Thyroid gland (tissue), 4 donors: ENCODE data around the gene RAB29.

Experiments used
- CTCF ChIP-seq, 6 experiments: fragments of 200-600 bp in 3 of 6; fragments of 450-650 bp in 3 of 6; sonication (generic) in 3 of 6; IDR thresholded peaks; one replicate each; pipeline ENCODE4 v1.5.1; 2016 to 2019; ENCODE audit warnings: antibody characterized with exemption in 6 of 6, mild to moderate bottlenecking in 2 of 6, inconsistent platforms in 1 of 6, moderate library complexity in 1 of 6
- POLR2A ChIP-seq, 2 donors: fragments of 450-650 bp; IDR thresholded peaks; one replicate each; pipeline ENCODE4 v1.6.1; 2017; ENCODE audit warnings: antibody characterized with exemption in 2 of 2, mild to moderate bottlenecking in 2 of 2, moderate library complexity in 1 of 2

GRCh38 chr1:205809942-205810345, 34.7 kb upstream of the RAB29 start:
- no peak for TF ChIP-seq CTCF (IDR thresholded peaks at IDR 0.05)
- no peak for TF ChIP-seq POLR2A (IDR thresholded peaks at IDR 0.05)
